GM12892 (cell line): ENCODE results near the gene ARIH1.

ENCODE experiments used
- DNase-seq: peaks from one replicate; pipeline ENCODE4 v3.0.0; 2011; ENCODE audit not compliant: insufficient read length
- FAIRE-seq: peaks from 2 replicates; lab custom pipeline; 2011; peaks lifted over from hg19 to GRCh38; lab: Jason Lieb, UNC
- POLR2A ChIP-seq: IDR thresholded peaks from 2 replicates; pipeline ENCODE4 v1.6.1; 2011; ENCODE audit warnings: low read depth, low read length, control low read depth
- POLR2AphosphoS5 ChIP-seq: IDR thresholded peaks from 2 replicates; pipeline ENCODE4 v1.6.1; 2011; ENCODE audit warnings: low read depth, low read length, control low read depth
- TAF1 ChIP-seq: IDR thresholded peaks from 2 replicates; pipeline ENCODE4 v1.6.1; 2011; ENCODE audit warnings: low read depth, mild to moderate bottlenecking, control low read depth, low read length, borderline replicate concordance

The ARIH1 gene

GRCh38 chr15:72488558-72488957 is 14.4 kb downstream of the ARIH1 start:
- no peak for FAIRE-seq
- DNase-seq, result no peak
- TF ChIP-seq POLR2AphosphoS5 (no peak), TAF1 (no peak), POLR2A (no peak)

- no peak for DNase-seq
- no peak for TF ChIP-seq TAF1
- TF ChIP-seq POLR2A, result no peak
- TF ChIP-seq POLR2AphosphoS5, result no peak
- FAIRE-seq, result no peak
These were observed 15.9 kb downstream of the ARIH1 start for GRCh38 chr15:72489943-72490554.

GRCh38 chr15:72491768-72492167 is 17.6 kb downstream of the ARIH1 start:
- DNase-seq (no peak), FAIRE-seq (no peak)
- TF ChIP-seq POLR2A (no peak), POLR2AphosphoS5 (no peak), TAF1 (no peak)

- DNase-seq (no peak), FAIRE-seq (no peak)
- TF ChIP-seq TAF1, result no peak
- TF ChIP-seq POLR2AphosphoS5, result no peak
- TF ChIP-seq POLR2A, result no peak
These were observed 18.6 kb downstream of the ARIH1 start for GRCh38 chr15:72492733-72493132.

- FAIRE-seq, result no peak
- TF ChIP-seq POLR2AphosphoS5, result no peak
- no peak for TF ChIP-seq POLR2A
- TF ChIP-seq TAF1, result no peak
- no peak for DNase-seq
These were observed 19.1 kb downstream of the ARIH1 start for GRCh38 chr15:72493220-72493619.

GRCh38 chr15:72495007-72495406 is 20.9 kb downstream of the ARIH1 start:
- FAIRE-seq, result no peak
- no peak for DNase-seq
- TF ChIP-seq TAF1 (no peak), POLR2A (no peak)

- no peak for DNase-seq
- no peak for TF ChIP-seq POLR2AphosphoS5
- no peak for TF ChIP-seq TAF1
- TF ChIP-seq POLR2A, result no peak
- no peak for FAIRE-seq
These were observed 22.7 kb downstream of the ARIH1 start for GRCh38 chr15:72496783-72497182.

GRCh38 chr15:72497402-72497801 is 23.3 kb downstream of the ARIH1 start:
- no peak for TF ChIP-seq TAF1
- no peak for TF ChIP-seq POLR2A
- TF ChIP-seq POLR2AphosphoS5, result no peak
- no peak for FAIRE-seq

GRCh38 chr15:72502220-72502809 is 28.2 kb downstream of the ARIH1 start:
- TF ChIP-seq TAF1 (no peak), POLR2A (no peak), POLR2AphosphoS5 (no peak)
- FAIRE-seq (no peak), DNase-seq (no peak)

More at GRCh38 chr15:72497402-72497801, 23.3 kb downstream of the ARIH1 start:
- no peak for DNase-seq

- DNase-seq, result no peak
- no peak for TF ChIP-seq TAF1
- no peak for TF ChIP-seq POLR2AphosphoS5
- no peak for TF ChIP-seq POLR2A
- FAIRE-seq, result peak; percentile 33
These were observed 29.0 kb downstream of the ARIH1 start for GRCh38 chr15:72503147-72503546.

GRCh38 chr15:72507402-72508092 is 33.4 kb downstream of the ARIH1 start:
- TF ChIP-seq POLR2AphosphoS5 (no peak), POLR2A (no peak), TAF1 (no peak)
- DNase-seq (no peak), FAIRE-seq (no peak)
